ENCODE measurements around the gene CAPN1. TPM values are rescaled to one million over a fixed set of nuclear protein-coding genes. Genes with fewer than 3 reads are reported as not detected.

Gene CAPN1
- total and polyA plus RNA-seq, 12 donors: 61.6 to 110 (median 84.8) TPM

- TF ChIP-seq CTCF (IDR thresholded peaks at IDR 0.05): no peak
- Histone ChIP-seq H3K36me3 (peaks cover 0 to 50% (median 35%) of the 10 kb centered on the region in 9 donors), H3K4me1 (peaks cover 0 to 15% (median 0%) of the 10 kb centered on the region in 9 donors), H3K27ac (no peak overlapping the region), H3K27me3 (no peaks in the 10 kb centered on the region), H3K4me3 (no peak overlapping the region), H3K9me3 (no peaks in the 10 kb centered on the region)
- 63 to 66% methylated on average over 13 of the region's 13 CpGs for WGBS, 2 donors
- no peak for DNase-seq
- intact Hi-C loops (cut with DNase I): no loop called here
- peak in 2 of 8 donors; percentile 13 to 17 for ATAC-seq
Observed at GRCh38 chr11:65212226-65212801, 30.6 kb downstream of the CAPN1 start.

- peak in 3 of 8 donors; percentile 14 to 25 (median 16) for ATAC-seq
- intact Hi-C loops (cut with DNase I): no loop called here
- H3K9me3 ChIP-seq: no peaks in the 10 kb centered on the region
Observed at GRCh38 chr11:65213322-65214211, 31.8 kb downstream of the CAPN1 start.

GRCh38 chr11:65214212-65214845 is 32.6 kb downstream of the CAPN1 start:
- Histone ChIP-seq H3K27me3 (no peaks in the 10 kb centered on the region), H3K36me3 (peaks cover 0 to 30% (median 23%) of the 10 kb centered on the region in 9 donors), H3K9me3 (no peaks in the 10 kb centered on the region), H3K4me1 (peaks cover 0 to 12% (median 0%) of the 10 kb centered on the region in 9 donors), H3K27ac (no peak overlapping the region), H3K4me3 (peak overlapping the region in 1 of 10 donors; percentile 22)
- DNase-seq (no peak), ATAC-seq (no peak)
- 81 to 83% methylated on average over 16 of the region's 16 CpGs for WGBS, 2 donors
- intact Hi-C loops (cut with DNase I): no loop called here
- no peak for TF ChIP-seq CTCF (IDR thresholded peaks at IDR 0.05)

More at GRCh38 chr11:65213322-65214211, 31.8 kb downstream of the CAPN1 start:
- no peaks in the 10 kb centered on the region for H3K27me3 ChIP-seq
- no peak for TF ChIP-seq CTCF (IDR thresholded peaks at IDR 0.05)
- peaks cover 0 to 37% (median 30%) of the 10 kb centered on the region in 9 donors for H3K36me3 ChIP-seq
- no peak for DNase-seq
- H3K4me1 ChIP-seq: peaks cover 0 to 15% (median 0%) of the 10 kb centered on the region in 9 donors
- peak overlapping the region in 1 of 10 donors; percentile 22 for H3K4me3 ChIP-seq
- 60 to 64% methylated on average over 26 of the region's 26 CpGs for WGBS, 2 donors
- H3K27ac ChIP-seq: no peak overlapping the region

GRCh38 chr11:65215441-65216076 is 33.8 kb downstream of the CAPN1 start:
- intact Hi-C loops (cut with DNase I): no loop called here
- Histone ChIP-seq H3K36me3 (peaks cover 0 to 17% (median 11%) of the 10 kb centered on the region in 9 donors), H3K4me3 (no peak overlapping the region), H3K27me3 (no peaks in the 10 kb centered on the region), H3K4me1 (peaks cover 0 to 19% (median 0%) of the 10 kb centered on the region in 9 donors), H3K9me3 (no peaks in the 10 kb centered on the region), H3K27ac (no peak overlapping the region)
- ATAC-seq (no peak), DNase-seq (no peak)
- no peak for TF ChIP-seq CTCF (IDR thresholded peaks at IDR 0.05)
- 90 to 93% methylated on average over 24 of the region's 24 CpGs for WGBS, 2 donors
